UCSD-AML1 (cell line): ENCODE measurements around the gene AUNIP.

Source experiments
- DNase-seq: peaks from one replicate; lab custom pipeline; 2025; ENCODE audit not compliant: unreplicated experiment; lab: John Stamatoyannopoulos, UW

AUNIP gene

GRCh38 chr1:25889470-25889869 lies 30.2 kb upstream of the AUNIP start:
- no peak for DNase-seq

DNA sequence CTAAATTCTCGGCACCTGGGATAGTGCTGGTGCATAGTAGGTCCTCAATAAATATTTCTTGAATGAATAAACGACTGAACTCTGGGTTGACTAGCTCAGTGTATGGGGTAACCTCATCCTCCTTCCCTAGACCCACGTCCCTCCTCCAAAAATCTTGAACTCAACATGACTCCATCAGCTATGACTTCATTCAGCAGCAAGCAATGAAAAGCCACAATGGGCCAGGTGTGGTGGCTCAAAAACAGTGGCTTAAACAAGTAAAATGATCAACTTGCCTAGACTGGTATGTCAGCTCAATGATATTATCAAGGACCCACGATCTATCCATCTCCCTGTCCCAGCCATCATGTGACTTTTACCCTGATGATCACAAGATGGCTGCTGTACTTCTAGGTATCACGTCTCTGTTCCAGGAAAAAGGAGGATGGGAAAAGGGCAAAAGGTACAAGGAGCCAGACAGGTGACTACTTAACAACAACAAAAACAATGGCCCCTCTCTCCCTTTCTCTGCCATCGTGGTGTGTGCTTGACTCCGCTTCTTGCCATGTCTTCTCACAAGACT lies 29.2 kb upstream of the AUNIP start:
- no peak for DNase-seq

DNA sequence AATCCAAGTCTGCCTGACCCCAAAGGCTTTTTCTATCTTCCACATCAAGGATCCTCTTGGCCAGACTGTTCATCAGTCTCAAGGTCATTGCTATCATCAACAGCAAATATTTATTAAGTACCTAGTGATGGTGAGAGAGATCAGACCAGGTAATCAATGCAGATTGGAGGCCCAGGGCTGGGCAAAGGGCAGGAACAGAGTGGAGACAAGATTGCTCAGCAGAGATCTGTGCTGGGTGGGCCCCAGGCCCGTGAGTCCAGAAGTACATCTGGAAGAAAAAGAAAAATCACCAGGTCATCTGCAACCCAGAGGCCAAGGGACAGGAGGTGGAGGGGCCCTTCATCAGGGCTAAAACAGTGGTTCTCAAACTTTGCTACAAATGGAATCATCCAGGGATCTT lies 26.3 kb upstream of the AUNIP start:
- no peak for DNase-seq

DNA sequence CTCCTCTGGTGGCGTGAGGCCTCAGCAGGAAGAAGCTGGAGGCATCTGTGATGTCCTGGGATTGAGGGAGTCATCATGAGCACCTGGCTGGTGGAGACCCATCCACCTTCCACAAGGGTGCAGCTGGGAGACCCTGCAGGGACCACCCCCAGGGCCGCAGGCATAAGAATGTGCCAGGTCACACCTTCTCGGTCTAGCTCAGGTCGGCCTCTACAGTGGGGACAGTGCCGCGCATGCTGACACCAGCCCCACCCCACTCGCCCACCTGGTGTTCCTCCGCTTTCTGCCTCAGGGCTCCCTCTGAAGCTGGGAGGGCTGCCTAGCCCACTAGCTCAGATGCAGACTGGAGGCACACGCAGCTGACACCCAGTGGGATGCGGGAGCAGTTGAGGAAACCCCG lies 22.0 kb upstream of the AUNIP start:
- DNase-seq = no peak

DNA sequence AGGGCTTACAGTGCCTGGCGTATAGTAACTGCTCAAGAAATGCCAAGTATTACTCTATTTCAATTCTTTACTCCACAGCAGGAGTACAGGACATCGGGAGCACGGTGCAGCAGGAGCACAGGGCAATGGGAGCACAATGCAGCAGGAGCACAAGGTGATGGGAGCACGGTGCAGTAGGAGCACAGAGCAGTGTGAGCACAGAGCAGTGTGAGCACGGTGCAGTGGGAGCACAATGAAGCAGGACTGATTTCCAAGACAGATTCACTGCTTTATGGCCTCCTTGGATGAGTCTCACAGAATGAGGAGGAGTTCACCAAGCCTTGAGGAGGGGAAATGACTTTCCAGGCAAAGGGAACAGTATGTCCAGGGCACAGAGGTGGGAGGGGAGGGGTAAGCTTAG lies 21.3 kb upstream of the AUNIP start:
- no peak for DNase-seq

GRCh38 chr1:25879675-25880074 lies 20.4 kb upstream of the AUNIP start:
- DNase-seq = no peak

GRCh38 chr1:25878690-25879089 lies 19.4 kb upstream of the AUNIP start:
- no peak for DNase-seq

- DNase-seq = no peak
Observed at GRCh38 chr1:25877155-25877554, 17.9 kb upstream of the AUNIP start.

DNA sequence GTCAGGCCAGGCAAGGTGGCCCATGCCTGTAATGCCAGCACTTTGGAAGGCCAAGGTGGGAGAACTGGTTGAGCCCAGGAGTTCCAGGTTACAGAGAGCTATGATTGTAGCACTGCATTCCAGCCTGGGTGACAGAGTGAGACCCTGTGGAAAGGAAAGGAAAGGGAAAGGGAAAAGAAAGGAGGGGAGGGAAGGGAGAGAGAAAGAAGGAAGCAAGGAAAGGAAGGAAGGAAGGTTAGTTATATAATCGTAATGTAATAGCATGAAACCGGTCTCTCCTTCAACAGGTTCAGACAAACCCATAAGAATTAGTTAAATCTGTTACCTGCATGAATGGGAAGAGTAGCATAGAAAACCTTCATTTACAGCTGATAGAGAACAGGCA lies 17.4 kb upstream of the AUNIP start:
- no peak for DNase-seq

- DNase-seq = no peak
Observed at GRCh38 chr1:25875856-25876692, 16.8 kb upstream of the AUNIP start.

DNA sequence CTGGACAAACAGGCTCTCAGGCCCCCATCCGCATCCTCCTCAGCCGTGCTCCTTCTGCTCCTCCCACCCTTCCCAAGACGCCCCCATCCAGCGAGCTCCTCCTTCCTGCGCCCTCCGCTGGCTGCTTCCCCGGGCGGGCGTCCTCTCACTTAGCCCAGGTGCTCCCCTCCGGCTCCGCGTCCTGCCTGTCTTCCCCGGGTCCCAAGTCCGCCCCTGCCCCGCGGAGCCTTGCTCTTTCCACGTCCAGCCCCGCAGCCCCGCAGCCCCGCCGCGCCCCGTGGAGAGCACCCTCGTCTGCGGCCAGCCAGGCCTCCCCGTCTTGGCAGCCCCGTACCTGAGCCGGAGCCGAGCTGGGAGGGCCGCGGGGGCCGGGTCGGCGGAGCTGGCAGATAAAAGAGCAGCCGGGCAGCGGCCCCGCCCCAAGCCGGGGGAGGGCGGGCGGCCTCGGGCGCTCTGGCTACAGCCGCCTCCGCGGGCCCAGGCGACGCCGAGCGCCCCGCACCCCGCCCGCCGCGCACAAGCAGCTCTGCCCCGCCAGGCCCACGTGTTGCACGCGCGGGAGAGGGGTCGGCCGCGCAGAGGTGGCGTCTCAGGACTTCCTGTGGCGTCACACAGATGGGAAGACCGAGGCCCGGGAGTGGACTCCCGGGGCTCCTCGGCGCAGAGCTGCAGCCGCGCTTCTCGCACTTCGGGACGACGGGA lies 16.0 kb upstream of the AUNIP start, which contains the start of gene PAQR7:
Gene PAQR7 (minus strand): TSS at position 555 of the 702 bp plus-strand sequence. CDS start 11,869 bp downstream, outside the sequence.
- peak; percentile 63 for DNase-seq

- no peak for DNase-seq
Observed at GRCh38 chr1:25874635-25875153, 15.4 kb upstream of the AUNIP start.

- DNase-seq = no peak
Observed at GRCh38 chr1:25874209-25874608, 15.0 kb upstream of the AUNIP start.

GRCh38 chr1:25873120-25873519 lies 13.9 kb upstream of the AUNIP start:
- DNase-seq = no peak

DNA sequence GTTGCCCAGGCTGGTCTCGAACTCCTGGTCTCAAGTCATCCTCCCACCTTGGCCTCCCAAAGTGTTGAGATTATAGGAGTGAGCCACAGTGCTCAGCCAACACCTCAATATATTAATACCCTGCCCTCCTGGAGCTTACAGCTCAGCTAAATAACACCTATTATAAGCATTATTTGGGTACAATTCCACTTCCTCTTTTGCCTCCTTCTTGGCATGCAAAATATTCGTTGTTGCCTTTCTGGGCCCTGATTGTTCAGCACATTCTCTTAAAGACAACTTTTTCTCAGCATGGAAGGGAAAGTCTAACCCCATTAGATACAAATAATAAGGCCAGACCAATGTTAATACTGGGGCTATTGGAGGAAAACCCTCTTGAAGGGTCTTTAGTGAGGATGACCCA lies 13.5 kb upstream of the AUNIP start:
- DNase-seq = no peak

- no peak for DNase-seq
Observed at GRCh38 chr1:25871704-25872494, 12.6 kb upstream of the AUNIP start.

DNA sequence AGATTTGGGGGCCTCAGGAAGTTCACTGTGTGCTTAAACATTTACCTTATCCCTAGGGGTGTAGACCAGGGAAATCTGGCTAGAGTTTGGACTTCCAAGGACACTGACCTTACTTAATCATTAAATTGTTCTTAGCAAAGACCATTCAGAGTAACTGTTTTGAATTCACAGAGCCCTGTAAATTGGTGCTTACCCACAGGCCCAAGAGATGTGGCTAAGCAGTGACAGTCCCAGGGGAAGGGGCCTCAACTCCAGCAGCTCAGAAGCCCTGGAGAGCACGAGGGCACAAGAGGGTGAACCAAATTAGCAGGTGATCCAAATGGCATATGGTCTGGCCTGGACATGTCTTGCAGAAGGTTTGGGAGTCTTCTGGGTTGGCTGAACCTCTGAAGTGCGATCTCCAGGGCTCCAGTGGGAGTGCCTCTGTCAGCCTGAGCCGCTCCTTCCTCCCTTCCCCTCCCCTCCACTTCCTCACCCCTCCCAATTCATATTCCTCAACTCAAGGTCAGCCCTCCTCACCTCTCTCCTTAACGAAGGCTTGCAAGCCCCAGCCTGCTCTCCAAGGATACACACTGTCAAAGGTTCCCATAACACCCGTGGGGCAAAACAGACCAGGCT lies 11.9 kb upstream of the AUNIP start:
- DNase-seq = peak; percentile 53

GRCh38 chr1:25870614-25871013 lies 11.4 kb upstream of the AUNIP start:
- DNase-seq = no peak

DNA sequence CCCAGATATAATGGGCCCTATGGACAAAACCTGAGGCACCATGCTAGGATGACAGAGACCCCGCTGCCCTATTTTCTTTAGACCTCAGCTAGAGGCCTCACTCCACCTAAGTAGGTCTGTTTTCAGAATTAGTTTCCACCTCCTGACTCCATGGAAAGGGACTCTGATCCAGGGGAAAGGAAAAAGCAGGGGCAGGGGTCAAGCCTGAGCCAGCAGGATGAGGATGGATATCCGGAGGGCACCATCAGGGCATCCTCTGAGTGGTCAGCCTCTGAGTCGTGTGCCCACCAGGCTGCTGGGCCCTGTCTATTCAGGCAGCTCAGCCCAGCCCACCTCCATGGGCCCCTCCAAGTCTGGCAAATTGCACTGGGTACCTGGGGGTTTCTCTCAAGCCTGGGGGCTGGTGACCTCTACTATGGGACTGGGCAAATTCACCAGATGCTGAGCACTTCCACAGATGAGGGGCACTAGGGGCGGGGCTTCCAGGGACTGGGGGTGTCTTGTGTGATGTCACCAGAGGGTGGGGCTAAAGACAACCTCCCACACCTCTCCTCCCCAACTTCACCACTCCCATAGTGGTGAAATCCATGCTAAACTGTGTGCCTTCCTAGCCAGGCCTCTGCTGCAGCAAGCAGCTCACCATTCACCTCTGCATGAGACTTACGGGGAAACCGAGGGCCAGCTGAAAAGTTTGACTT lies 10.8 kb upstream of the AUNIP start:
- DNase-seq = no peak
